Measurements from ENCODE around the gene SHOC2.
A peak's percentile ranks its signal among the peaks of the same experiment; 100 is the strongest.

The SHOC2 gene

DNA sequence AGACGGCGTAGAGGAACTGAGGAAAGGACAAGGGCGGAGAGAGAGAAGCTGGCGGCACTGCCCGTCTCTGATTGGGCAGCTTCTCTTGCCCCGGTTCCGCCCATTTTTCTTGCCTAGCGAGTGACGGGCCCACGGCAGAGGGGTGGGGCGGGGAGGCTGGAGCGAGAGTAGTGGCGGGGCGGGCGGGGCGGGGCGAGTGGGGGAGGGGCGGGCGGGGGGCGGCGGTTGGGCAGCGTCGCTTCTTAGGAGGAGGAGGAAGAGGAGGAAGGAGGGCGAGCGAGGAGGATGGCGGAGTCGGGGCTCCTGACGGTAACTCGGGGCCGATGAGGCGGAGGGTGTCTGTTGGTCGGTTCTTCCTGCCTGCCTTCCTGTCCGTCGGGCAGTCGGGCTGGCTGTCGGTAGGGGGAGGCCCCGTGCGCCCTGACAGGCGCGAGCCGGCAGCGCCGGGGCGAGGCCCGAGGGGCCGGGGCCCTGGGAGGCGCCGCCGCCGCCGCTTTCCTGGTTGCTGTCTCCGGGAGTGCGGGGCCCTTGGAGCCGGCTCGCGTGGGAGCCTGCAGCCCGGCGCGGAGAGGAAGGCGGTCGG, at the start of gene SHOC2:
Gene SHOC2 (plus strand): TSS at position 256 of the 583 bp plus-strand sequence. CDS start 44,755 bp downstream, outside the sequence.
- DNase-seq = peak; percentile 100

DNA sequence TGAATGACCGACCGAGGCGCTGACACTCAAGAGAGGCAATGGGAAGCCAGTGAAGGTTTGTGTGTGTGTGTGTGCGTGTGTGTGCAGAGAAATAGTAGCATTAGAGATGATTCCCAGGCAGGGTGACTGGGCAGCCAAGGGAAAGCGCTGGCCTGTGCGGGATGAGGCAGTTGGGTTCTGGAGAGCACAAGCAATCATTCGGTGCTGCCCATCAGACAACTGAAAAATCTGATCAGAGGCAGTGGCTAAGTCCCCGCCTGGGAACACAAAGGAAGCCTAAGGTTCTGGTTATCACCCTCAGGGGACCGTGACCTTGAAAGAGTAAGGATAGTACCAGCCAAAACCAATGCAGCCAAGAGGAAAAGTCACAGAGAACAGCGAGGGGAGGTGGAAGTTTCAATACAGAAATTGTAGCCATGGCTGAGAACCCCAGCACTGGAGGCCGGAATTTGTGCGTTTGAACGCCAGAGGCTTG, 48.5 kb upstream of the SHOC2 start:
- no peak for DNase-seq

DNA sequence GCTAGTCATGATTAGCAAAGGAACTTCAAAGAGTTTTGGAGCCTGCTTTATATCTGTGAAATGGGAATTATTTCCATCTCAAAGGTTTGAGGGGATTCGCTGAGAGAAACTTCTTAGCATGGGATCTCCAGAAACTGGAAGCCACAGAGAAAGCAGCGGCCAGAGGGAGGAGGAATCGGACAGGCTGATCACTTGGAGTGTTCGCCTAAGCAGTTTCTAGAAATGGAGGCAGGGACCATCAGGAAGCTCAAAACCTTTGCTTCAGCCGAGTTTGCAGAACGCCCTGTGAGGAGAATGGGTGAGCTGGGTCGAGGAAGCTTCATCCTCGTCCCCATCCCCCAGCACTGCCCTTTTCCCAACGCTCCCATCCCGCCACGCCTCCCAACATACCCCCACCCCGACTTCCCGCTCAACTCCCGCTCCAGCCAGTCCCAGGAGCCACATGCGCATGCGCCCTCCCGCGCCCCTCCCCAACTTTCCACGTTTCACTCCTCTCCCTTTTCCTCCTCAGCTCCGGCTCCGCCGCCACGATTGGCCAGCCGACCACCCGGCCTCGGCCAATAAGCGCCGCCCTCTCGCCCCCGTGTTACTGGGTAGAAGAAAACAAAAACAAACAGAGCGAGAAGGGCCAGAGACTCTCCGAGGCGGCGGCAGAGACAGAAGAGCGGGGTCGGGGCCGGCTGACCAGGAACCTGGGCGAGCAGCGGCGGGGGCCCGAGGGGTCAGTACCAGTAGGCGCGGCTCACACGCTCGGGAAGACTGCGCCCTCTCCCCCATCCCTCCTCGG, 47.9 kb upstream of the SHOC2 start, which contains the start of gene PDCD4:
Gene PDCD4 (plus strand): TSS at position 631 of the 787 bp plus-strand sequence. CDS start 4,100 bp downstream, outside the sequence.
- DNase-seq = peak; percentile 97

DNA sequence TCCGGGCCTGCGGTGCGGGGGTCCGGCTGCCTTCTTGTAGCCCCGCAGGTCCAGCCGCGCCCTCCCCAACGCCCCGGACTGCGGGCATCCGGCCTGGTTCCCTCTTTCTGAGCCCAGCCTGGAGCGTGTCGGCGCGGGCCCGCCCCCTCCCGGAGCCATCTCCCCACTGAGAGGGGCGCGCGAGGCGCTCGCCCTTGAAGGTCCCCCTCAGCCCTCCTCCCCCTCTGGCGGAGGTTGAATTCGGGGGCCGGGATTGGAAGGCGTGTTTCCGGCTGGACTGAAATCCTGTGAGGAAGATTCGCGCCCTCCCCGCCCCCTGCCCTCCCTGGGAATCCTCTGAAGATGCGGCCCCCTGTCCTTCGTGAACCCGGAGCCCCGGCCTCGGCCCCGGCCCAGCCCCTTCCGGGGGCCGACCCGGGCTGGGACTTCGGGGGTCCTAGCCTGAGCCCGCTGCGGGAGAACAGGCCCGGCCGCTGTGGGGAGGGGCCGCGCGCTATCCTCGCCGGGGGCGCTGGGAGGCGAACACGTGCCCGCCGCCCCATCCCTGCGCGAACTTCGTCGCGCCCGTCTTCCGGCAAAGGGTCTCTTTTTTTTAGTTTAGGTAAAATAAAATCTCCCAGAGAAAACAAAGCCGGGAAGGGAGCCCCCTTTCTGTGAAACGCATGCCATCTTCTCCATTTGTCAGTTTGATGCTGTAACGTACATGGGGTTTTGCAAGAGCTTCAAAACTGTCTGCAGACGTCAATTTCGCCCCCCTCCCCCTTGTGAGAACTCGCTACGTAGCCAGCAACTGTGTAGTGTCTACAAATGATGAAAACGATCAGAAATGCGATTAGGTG, 47.0 kb upstream of the SHOC2 start:
- DNase-seq = peak; percentile 79

DNA sequence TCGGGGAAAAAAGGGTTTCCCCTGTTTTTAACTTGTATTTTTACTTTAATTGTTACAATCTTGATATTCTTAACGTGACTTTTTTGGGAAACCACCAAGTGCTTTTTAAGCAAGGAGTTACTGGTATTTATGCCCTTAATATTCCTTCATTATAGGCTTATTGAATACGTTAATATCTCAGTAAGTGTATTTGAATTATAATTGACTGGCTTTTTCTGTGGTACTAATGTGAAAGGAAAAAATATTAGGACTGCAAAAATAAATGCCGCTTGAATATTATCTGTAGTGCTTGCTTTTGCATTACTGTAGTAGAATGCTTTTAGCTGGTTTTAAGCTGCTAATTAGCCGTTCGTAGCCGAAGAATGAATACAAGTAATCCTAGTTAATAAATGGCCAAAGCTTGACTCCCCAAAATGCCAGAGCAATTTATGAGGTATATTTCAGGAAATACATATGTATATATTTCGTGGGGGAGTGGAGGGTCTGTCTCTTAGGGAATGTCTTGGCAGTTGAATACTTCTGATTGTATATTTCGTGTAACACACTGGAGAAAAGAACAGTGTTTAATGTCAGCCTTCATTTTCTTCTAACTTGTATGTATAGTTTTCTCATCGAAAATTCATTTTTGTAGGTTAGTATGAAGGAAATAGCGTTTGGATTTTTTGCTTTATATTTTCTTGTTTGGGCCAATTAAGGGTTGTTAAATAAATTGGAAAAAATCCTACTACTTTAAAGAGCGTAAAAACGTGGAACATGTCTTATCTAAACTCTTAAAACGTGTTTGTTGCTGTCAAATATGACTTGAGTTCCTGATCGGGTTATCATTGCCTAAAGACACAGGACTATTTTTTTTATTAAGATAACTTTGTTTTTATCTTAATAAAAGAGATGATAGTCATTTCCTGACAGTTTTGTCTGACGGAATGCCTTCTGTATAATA, 46.1 kb upstream of the SHOC2 start:
- no peak for DNase-seq

DNA sequence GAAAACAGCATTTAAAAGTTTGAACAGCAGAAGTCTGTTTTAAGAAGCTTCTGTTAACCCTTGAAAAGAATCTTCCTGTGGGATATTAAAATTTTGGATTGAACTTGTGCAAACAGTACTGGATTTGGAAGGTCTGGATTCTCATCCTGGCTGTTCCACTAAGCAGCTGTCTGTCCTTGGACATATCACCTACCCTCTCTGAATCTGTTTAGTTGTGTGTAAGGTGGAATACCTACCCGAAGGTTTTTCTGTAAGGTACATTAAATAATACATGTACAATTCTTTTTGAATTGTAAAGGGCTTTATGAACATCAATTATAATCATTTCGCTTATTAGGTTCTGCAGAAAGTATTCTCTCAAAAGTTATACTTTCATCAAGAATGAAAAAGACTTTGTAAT, 45.5 kb upstream of the SHOC2 start:
- no peak for DNase-seq

DNA sequence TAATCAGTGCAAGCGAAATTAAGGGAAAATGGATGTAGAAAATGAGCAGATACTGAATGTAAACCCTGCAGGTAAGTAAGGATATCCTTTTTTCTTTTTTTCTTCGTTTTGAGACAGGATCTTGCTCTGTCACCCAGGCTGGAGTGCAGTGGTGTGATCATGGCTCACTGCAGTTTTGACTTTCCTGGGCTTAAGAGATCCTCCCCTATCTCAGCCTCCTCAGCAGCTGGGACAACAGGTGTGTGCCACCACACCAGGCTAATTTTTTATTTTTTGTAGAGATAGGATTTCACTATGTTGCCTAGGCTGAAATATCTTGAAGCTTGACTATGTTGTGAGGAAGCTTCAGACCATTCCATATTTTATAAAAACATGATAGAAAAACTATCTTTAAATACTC, 43.4 kb upstream of the SHOC2 start:
- DNase-seq = no peak

DNA sequence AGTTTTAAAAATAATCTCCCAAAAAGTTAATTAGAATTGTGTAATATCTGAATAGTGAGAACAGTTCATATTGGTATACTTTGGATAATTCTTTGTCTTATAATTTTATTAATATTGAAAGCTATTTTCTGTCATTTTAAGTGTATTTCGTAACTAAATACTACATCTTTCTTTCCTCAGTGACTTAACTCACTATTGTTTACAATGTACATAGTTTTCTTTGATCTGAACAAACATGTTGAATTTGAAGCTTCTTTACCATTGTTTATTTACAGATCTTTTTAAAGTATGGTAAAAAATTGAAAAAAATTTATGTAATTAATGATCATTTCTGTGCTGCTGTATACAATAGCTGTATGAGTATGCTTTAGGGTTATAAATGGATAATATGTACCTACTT, 42.6 kb upstream of the SHOC2 start:
- DNase-seq = no peak

DNA sequence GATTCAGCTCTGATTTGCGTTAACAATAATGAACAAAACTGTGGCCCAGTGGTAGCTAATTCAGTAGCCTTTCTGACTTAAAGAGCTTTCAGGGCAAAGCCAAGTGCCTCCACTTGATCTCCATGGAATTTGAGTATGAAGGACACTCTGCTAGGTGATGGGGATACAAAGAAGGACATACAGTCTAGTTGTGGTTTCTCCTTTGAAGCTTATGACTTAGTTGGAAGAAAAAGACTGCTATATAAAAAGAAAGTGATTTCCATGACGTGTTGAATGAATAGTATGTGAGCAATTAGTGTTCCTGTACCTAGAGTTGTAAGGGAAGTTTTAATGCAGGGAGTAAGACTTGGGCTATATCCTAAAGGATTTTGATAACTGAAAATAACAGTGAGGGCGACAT, 39.4 kb upstream of the SHOC2 start:
- no peak for DNase-seq

DNA sequence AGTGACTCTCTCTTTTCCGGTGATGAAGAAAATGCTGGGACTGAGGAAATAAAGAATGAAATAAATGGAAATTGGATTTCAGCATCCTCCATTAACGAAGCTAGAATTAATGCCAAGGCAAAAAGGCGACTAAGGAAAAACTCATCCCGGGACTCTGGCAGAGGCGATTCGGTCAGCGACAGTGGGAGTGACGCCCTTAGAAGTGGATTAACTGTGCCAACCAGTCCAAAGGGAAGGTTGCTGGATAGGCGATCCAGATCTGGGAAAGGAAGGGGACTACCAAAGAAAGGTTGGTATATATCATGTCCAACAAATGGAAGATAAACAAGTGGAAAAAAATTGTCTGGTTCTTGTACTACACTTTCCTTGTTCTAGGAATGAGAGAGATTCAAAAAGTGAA, 38.2 kb upstream of the SHOC2 start:
- DNase-seq = no peak

DNA sequence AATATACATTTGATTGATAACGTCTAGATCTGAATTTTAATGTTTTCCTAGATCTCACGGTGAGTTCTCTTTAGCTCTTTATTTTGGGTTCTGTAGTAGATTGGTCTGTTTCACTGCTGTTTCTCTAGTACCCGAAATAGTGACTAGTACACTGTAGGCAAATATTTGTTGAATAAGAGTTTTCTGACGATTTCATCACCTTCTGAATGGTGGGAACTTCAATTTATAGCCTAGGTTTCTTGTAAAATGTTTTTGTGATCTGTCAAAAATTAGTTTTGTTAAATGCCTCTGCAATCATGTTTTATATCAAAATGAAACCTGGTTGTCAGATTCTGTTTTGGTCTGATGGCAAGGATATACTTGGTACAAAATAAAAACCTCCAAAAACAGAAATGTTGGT, 37.5 kb upstream of the SHOC2 start:
- DNase-seq = no peak

DNA sequence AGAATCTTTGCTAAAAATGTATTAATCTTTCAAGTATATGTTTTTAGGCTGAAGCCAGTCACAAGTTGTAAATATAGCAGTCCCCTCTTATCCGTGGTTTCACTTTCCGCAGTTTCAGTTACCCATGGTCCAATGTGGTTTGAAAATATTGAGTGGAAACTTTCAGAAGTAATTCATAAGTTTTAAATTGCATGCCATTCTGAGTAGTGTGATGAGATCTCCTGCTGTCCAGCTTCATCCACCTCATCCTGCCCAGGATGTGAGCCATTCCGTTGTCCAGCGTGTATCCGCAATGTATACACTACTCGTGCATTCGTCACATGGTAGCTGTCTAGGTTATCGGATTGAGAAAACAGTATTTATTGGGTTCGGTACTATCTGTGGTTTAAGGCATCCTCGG, 35.5 kb upstream of the SHOC2 start:
- DNase-seq = no peak

DNA sequence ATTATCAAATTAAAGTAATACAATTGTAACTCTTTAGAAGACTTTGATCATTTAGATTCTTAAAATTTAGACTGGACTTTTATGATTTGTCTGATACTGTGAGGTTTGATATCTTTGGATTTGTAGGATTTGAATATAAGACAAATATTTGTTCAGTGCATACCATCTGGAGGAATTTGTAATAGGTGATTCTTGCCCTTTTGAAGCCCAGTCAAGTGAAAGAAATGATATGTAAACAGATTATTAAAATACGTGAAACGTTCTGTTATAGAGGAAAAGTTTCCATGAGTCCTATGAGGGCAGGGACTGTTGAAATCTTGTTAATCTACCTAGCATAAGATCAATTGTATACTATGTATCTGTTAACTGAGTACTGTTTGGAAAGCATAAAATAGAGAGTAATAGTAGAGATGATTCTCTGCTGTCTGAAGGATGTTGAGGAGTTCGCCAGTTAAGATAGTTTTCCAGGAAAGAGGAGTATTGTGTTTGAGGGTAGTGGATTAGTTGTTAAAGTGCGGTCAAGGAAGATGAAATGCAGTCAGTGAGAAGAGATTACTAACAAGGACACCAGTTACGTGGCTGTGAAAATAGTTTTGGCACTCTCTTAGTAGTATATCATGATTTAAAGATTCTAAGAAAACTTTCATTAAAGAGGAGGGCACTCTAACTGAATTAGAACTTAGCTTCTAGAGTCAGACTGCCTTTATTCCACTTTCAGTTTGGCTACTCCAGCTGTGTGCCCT, 33.3 kb upstream of the SHOC2 start:
- no peak for DNase-seq

DNA sequence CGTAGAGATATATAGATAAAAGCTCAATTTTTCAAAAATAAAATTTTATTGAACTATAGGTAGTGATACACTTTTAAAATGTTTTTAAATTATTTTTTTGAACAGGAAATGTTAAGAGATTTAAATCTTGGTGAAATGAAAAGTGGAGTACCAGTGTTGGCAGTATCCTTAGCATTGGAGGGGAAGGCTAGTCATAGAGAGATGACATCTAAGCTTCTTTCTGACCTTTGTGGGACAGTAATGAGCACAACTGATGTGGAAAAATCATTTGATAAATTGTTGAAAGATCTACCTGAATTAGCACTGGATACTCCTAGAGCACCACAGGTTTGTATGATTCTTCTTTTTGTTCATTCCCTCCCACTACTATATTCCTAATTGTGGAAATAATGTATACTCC, 31.8 kb upstream of the SHOC2 start:
- DNase-seq = no peak

DNA sequence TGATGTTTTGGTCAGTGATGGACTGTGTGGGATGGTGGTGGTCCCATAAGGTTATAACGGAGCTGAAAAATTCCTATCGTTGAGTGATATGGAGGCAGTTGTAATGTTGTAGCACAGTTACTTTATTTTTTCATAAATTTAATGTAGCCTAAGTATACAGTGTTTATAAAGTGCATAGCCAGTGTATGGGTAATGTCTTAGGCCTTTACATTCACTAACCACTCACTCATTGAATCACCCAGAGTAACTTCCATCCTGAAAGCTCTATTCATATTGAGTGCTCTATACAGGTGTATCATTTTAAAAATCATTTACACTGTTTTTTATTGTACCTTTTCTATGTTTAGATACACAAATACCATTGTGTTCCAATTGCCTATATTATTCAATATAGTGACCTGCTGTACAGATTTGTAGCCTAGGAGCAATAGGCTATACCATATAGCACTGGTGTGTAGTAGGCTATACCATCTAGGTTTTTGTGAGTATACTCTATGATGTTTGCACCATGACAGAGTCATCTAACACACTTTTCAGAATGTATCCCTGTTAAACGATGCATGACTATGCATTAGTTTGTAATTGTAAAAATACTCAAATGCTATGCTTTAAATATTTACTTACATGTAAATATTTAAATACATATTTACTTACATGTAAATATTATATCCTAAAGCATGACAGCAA, 26.7 kb upstream of the SHOC2 start:
- no peak for DNase-seq

DNA sequence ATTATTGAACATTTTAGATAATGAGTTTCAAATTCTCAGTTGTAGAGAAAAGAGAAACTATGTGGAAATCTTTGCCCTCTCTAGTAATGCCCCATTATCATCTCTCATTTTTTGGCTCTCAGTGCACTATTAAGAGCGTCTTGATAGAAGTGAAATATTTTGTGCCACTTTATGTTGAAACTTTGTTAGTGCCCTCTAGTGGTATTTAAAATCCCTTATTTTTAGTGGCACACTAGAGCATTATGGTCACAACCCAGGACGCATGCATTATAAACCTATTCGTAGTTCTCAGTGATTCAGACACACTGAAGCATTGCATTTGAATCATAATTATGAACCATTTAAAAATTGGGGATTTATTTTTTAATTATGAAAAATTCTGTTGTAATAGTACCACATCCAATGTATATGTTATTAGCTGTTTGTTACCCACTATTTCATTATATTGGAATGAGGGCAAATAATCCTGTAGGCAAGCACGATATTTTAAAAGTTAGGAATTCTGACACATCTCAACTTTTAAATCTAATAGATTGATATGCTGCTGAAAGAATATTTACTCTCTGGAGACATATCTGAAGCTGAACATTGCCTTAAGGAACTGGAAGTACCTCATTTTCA, 25.7 kb upstream of the SHOC2 start:
- DNase-seq = peak; percentile 66

DNA sequence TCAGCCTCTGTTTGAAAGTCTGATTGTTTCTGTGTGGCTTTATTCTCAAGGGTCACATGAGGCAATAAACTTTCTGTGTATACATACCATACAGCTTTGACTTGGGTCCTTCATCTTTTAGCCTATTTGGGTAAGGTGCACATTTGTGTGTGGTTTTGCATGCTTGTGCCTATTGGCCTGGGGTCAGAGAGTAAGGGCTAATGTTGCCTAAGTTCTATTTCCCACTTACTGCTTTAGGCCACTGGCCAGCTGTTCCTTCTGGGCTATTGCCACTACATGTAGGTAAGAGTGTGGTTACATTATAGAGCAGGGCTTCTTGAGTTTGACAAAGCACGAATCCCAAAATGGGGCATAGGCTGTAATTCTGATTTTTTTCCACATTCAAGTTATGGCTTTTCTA, 22.2 kb upstream of the SHOC2 start:
- DNase-seq = no peak

DNA sequence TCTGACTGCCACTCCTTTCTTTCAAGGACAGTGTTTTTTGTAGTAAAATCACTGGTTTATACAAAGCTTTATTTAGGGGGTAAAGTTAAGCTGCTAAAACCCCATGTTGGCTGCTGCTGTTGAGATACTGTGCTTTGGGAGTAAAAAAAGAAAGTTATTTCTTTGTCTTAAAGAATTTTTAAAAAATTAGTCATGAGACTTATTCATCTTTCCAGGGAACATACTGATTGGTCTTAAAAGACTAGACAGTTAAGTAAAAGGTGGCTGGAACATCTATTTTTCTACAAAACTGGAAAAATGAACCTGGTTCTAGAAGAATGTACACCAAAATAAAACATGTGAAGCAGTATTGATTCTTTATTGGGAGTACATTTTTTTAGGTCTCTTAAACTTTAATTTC, 21.0 kb upstream of the SHOC2 start:
- DNase-seq = no peak

DNA sequence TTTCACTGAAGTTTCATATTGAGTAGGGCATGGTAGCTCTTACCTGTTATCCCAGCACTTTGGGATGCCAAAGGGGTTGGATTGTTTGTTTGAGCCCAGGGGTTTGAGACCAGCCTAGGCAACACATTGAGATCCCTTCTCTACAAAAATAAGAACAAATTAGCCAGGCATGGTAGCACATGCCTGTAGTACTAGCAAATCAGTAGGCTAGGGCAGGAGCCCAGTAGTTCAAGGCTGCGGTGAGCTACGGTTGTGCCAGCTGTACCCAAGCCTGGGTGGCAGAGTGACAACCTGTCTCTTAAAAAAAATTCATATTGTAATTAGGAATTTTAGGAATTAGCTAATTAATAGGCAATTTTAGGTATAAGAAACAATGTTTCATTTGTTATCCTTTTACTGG, 18.4 kb upstream of the SHOC2 start:
- DNase-seq = no peak
